Endothelial cell of umbilical vein (primary cell): ENCODE data around the gene GSTA5. TPM values are rescaled to one million over a fixed set of nuclear protein-coding genes. Genes with fewer than 3 reads are reported as not detected.

ENCODE experiments used
- BruUV-seq: library from RNA; stranded (reverse); fragments of 400-500 nt; replicated peaks from 2 replicates; lab custom pipeline; 2021; lab: Mats Ljungman, UMichigan
- CTCF ChIA-PET: fragments of 300-600, 350-600 bp; sonication (Branson Sonifier 250); formaldehyde crosslinking; loops from one replicate; lab custom pipeline; 2021; ENCODE audit warnings: antibody characterized with exemption, inconsistent platforms; lab: Charles Lee
- POLR2A ChIA-PET: fragments of 300-600, 350-600 bp; sonication (Branson Sonifier 250); formaldehyde crosslinking; loops from one replicate; lab custom pipeline; 2021; ENCODE audit warnings: antibody characterized with exemption, inconsistent platforms; lab: Charles Lee
- DNase-seq: peaks from one replicate; pipeline ENCODE4 v3.0.0-alpha.2; 2011; ENCODE audit warnings: low read depth, low spot score
- FAIRE-seq: peaks from 2 replicates; lab custom pipeline; 2011; peaks lifted over from hg19 to GRCh38; lab: Jason Lieb, UNC
- H2AFZ ChIP-seq: 2 replicates; pipeline ENCODE4 v1.6.0; 2012; ENCODE audit warnings: low read depth, low read length, control low read depth, inconsistent platforms
- H3K27ac ChIP-seq: 2 replicates; pipeline ENCODE4 v1.5.1; 2011; ENCODE audit warnings: low read depth, mild to moderate bottlenecking, control low read depth, low read length, moderate library complexity; ENCODE audit not compliant: insufficient read depth
- H3K27me3 ChIP-seq, 2 experiments: 2 replicates each; pipeline versions ENCODE4 v1.6.0 to v1.6.1; 2011; ENCODE audit warnings: low read length in 2 of 2, mixed read lengths in 1 of 2; ENCODE audit not compliant: control insufficient read depth in 2 of 2, insufficient read depth in 2 of 2
- H3K36me3 ChIP-seq, 2 experiments: 2 replicates in 1 of 2; 3 replicates in 1 of 2; pipeline ENCODE4 v1.5.1; 2011; ENCODE audit warnings: low read length in 2 of 2, mild to moderate bottlenecking in 1 of 2, moderate library complexity in 1 of 2; ENCODE audit not compliant: control insufficient read depth in 2 of 2, insufficient read depth in 2 of 2; ENCODE audit errors: extremely low read depth in 1 of 2
- H3K4me1 ChIP-seq: 3 replicates; pipeline ENCODE4 v1.5.1; 2011; ENCODE audit warnings: mild to moderate bottlenecking, low read length; ENCODE audit not compliant: control insufficient read depth, insufficient read depth; ENCODE audit errors: extremely low read depth
- H3K4me2 ChIP-seq: 2 replicates; pipeline ENCODE4 v1.6.1; 2011; ENCODE audit warnings: low read length, control low read depth, mixed read lengths; ENCODE audit not compliant: insufficient read depth
- H3K4me3 ChIP-seq, 3 experiments: fragments of 200-600 bp in 1 of 3; sonication (generic), shearing (Covaris generic) in 1 of 3; replicated peaks in 1 of 3; 2 replicates each; pipeline ENCODE4 v1.5.1; 2011 to 2016; ENCODE audit warnings: control low read depth in 3 of 3, low read length in 3 of 3, mild to moderate bottlenecking in 2 of 3, inconsistent platforms in 1 of 3, low read depth in 1 of 3, moderate library complexity in 1 of 3; ENCODE audit not compliant: insufficient read depth in 1 of 3
- H3K79me2 ChIP-seq: 2 replicates; pipeline ENCODE4 v1.6.0; 2012; ENCODE audit warnings: low read length, inconsistent platforms; ENCODE audit not compliant: control insufficient read depth, insufficient read depth
- H3K9ac ChIP-seq: replicated peaks from 2 replicates; pipeline ENCODE3; 2011; ENCODE audit warnings: low read length, control low read depth; ENCODE audit not compliant: insufficient read depth; ENCODE audit errors: extremely low read depth
- H3K9me1 ChIP-seq: replicated peaks from 3 replicates; pipeline ENCODE4 v1.6.0; 2011; ENCODE audit warnings: mild to moderate bottlenecking, low read length; ENCODE audit not compliant: control insufficient read depth, insufficient read depth; ENCODE audit errors: extremely low read depth
- H3K9me3 ChIP-seq: replicated peaks from 2 replicates; pipeline ENCODE4 v1.5.1; 2012; ENCODE audit warnings: low read length, inconsistent platforms; ENCODE audit not compliant: control insufficient read depth, insufficient read depth
- H4K20me1 ChIP-seq: replicated peaks from 2 replicates; pipeline ENCODE3; 2011; ENCODE audit warnings: mild to moderate bottlenecking, low read length; ENCODE audit not compliant: control insufficient read depth, insufficient read depth; ENCODE audit errors: extremely low read depth
- CTCF ChIP-seq, 2 donors: IDR thresholded peaks; 1 replicate in 1 of 2; 2 replicates in 1 of 2; pipeline ENCODE4 v1.5.1; 2011; ENCODE audit warnings: low read length in 2 of 2, mild to moderate bottlenecking in 2 of 2, moderate library complexity in 2 of 2, control low read depth in 1 of 2, inconsistent platforms in 1 of 2, low read depth in 1 of 2; ENCODE audit not compliant: insufficient read depth in 1 of 2; ENCODE audit errors: extremely low read depth in 1 of 2
- EZH2 ChIP-seq: IDR thresholded peaks from 2 replicates; pipeline ENCODE4 v1.6.1; 2012; ENCODE audit warnings: borderline replicate concordance, low read depth, mild to moderate bottlenecking, moderate library complexity, low read length, inconsistent platforms; ENCODE audit not compliant: severe bottlenecking
- FOS ChIP-seq: IDR thresholded peaks from 2 replicates; pipeline ENCODE4 v1.6.1; 2011; ENCODE audit warnings: mild to moderate bottlenecking, low read length, moderate library complexity, borderline replicate concordance; ENCODE audit not compliant: insufficient read depth
- GATA2 ChIP-seq: IDR thresholded peaks from 2 replicates; pipeline ENCODE4 v1.7.0; 2011; ENCODE audit warnings: low read depth, mild to moderate bottlenecking, moderate library complexity, mixed read lengths, low read length; ENCODE audit not compliant: insufficient read length, insufficient read depth
- JUN ChIP-seq: IDR thresholded peaks from 2 replicates; pipeline ENCODE4 v1.6.1; 2011; ENCODE audit warnings: borderline replicate concordance, low read depth; ENCODE audit not compliant: insufficient read length, insufficient read depth
- MYC ChIP-seq: IDR thresholded peaks from one replicate; pipeline ENCODE4 v1.6.1; 2011; ENCODE audit warnings: mild to moderate bottlenecking, low read depth, low read length
- POLR2A ChIP-seq: IDR thresholded peaks from 2 replicates; pipeline ENCODE4 v1.6.1; 2012; ENCODE audit warnings: low read depth, mild to moderate bottlenecking, control low read depth, low read length
- POLR2AphosphoS5 ChIP-seq: IDR thresholded peaks from 2 replicates; pipeline ENCODE4 v1.6.1; 2012; ENCODE audit warnings: low read depth, mild to moderate bottlenecking, control low read depth, low read length, moderate library complexity; ENCODE audit not compliant: insufficient read depth
- dilution Hi-C: fragments of 300-500 bp; cut with MboI; formaldehyde crosslinking; loops from one replicate; pipeline ENCODE4 v1.15.0; 2019; ENCODE audit warnings: low sequenced_read_pairs; ENCODE audit not compliant: extremely low pct_ligation_motif_present
- intact Hi-C: fragments of 100-400 bp; cut with micrococcal nuclease; formaldehyde crosslinking; loops from one replicate; pipeline ENCODE4 v1.10.0; 2022
- polyA plus RNA-seq, 4 experiments: library from polyadenylated mRNA; depleted of rRNA in 3 of 4; stranded (reverse) in 3 of 4; unstranded in 1 of 4; fragments of >200 nt; gene quantifications; 2 replicates each; pipeline versions ENCODE4 v1.2.1 to v1.2.3, GENCODE V29; 2011 to 2012; ENCODE audit warnings: missing spikeins in 1 of 4
- total RNA-seq: library from RNA; stranded (reverse); gene quantifications from 2 replicates; pipeline ENCODE4 v1.2.3, GENCODE V29; 2021
- TF ChIP-seq, protein P1 (sequence below): IDR thresholded peaks from 2 replicates; pipeline ENCODE4 v1.6.1; 2011; ENCODE audit not compliant: insufficient read depth, insufficient read length

GSTA5 gene
- total and polyA plus RNA-seq, 2 donors (not counting 3 experiments of a cell fraction or from before 2014, with no cell fraction given): not detected

GRCh38 chr6:52821842-52822241 lies 18.8 kb downstream of the GSTA5 start:
- ChIA-PET CTCF (no interaction called here), POLR2A (no interaction called here)

More at GRCh38 chr6:52821842-52822241, 18.8 kb downstream of the GSTA5 start:
- intact Hi-C loops: no loop called here
- FAIRE-seq (no peak), DNase-seq (no peak)
- dilution Hi-C loops: no loop called here
- Histone ChIP-seq H3K79me2 (no peaks in the 10 kb centered on the region), H3K4me2 (no peak overlapping the region), H3K4me1 (no peaks in the 10 kb centered on the region), H3K36me3 (no peaks in the 10 kb centered on the region), H4K20me1 (no peaks in the 10 kb centered on the region), H3K27me3 (peaks cover 0 to 3% of the 10 kb centered on the region in 2 experiments), H3K4me3 (no peak overlapping the region), H3K9me1 (no peaks in the 10 kb centered on the region), H3K9me3 (no peaks in the 10 kb centered on the region), H3K9ac (no peak overlapping the region), H2AFZ (no peak overlapping the region), H3K27ac (no peak overlapping the region)
- no TSS peak for BruUV-seq
- TF ChIP-seq, protein P1, sequence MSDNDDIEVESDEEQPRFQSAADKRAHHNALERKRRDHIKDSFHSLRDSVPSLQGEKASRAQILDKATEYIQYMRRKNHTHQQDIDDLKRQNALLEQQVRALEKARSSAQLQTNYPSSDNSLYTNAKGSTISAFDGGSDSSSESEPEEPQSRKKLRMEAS: no peak
- TF ChIP-seq POLR2AphosphoS5 (no peak), JUN (no peak), MYC (no peak), GATA2 (no peak), CTCF (IDR thresholded peaks at IDR 0.05; ENCODE audit: extremely low read depth in 1 of 2, insufficient read depth in 1 of 2, low read depth in 1 of 2, low read length in 2 of 2) (no peak), EZH2 (no peak), FOS (no peak), POLR2A (no peak)
